Heart right ventricle (tissue), 16 donors: ENCODE results near the gene FPR1. TPM values are rescaled to one million over a fixed set of nuclear protein-coding genes. Genes with fewer than 3 reads are reported as not detected.

Source experiments
- ATAC-seq, 8 donors: fragments of 200-7000 bp; cut with Tn5 transposase; one replicate each; pipeline ENCODE4 v1.9.1; 2020; ENCODE audit warnings: mild to moderate bottlenecking in 8 of 8, moderate library complexity in 8 of 8, moderate number of reproducible peaks in 1 of 8
- DNase-seq, 2 donors: peaks; one replicate each; pipeline ENCODE4 v3.0.0-alpha.2; 2020
- H3K27ac ChIP-seq, 10 donors: fragments of 200-600 bp; sonication (generic) in 2 of 10; one replicate each; pipeline versions ENCODE4 v1.5.0 to v1.8.0; 2020 to 2022; ENCODE audit warnings: mild to moderate bottlenecking in 3 of 10
- H3K27me3 ChIP-seq, 7 donors: fragments of 200-600 bp; one replicate each; pipeline ENCODE4 v1.8.0; 2021 to 2022; ENCODE audit warnings: mild to moderate bottlenecking in 2 of 7
- H3K36me3 ChIP-seq, 9 donors: fragments of 200-600 bp; sonication (generic) in 1 of 9; one replicate each; pipeline versions ENCODE4 v1.5.0 to v1.8.0; 2020 to 2022; ENCODE audit warnings: mild to moderate bottlenecking in 2 of 9
- H3K4me1 ChIP-seq, 9 donors: fragments of 200-600 bp; sonication (generic) in 1 of 9; one replicate each; pipeline versions ENCODE4 v1.5.0 to v1.8.0; 2020 to 2022; ENCODE audit warnings: mild to moderate bottlenecking in 4 of 9
- H3K4me3 ChIP-seq, 10 donors: fragments of 200-600 bp; sonication (generic) in 2 of 10; one replicate each; pipeline versions ENCODE4 v1.5.0 to v1.8.0; 2020 to 2022; ENCODE audit warnings: mild to moderate bottlenecking in 7 of 10, moderate library complexity in 2 of 10
- H3K9me3 ChIP-seq, 11 donors: fragments of 200-600 bp in 10 of 11; sonication (generic) in 2 of 11; one replicate each; pipeline versions ENCODE4 v1.5.0 to v1.8.0; 2013 to 2022; ENCODE audit warnings: mild to moderate bottlenecking in 2 of 11, control low read depth in 1 of 11, moderate library complexity in 1 of 11
- WGBS, 2 donors: extraction: QIAGEN DNeasy Blood & Tissue Kit; methylation state at CpG; one replicate each; pipeline ENCODE4 v1.1.7; 2013; ENCODE audit warnings: inconsistent platforms in 1 of 2; 5-methylcytosine and 5-hydroxymethylcytosine counted together
- intact Hi-C, 10 donors: fragments of 100-400 bp; cut with DNase I; formaldehyde crosslinking; loops; one replicate each; pipeline versions ENCODE4 v1.11.1 to v1.14.2; 2022
- polyA plus RNA-seq, 2 donors: library from polyadenylated mRNA; stranded (reverse); fragments of 200-250 nt; gene quantifications; one replicate each; pipeline ENCODE4 v1.2.3, GENCODE V29; 2013
- total RNA-seq, 10 donors: library from RNA; stranded (reverse); fragmentation: NEBNext Ultra II Directional in 3 of 10; extraction: Animal tissue kit (Norgen Biotek cat#: 25700) in 3 of 10; gene quantifications; one replicate each; pipeline versions ENCODE4 v1.2.1 to v1.2.4, GENCODE V29; 2021 to 2023
- TF ChIP-seq, protein P1 (sequence below), 9 donors: fragments of 200-600 bp; sonication (generic) in 2 of 9; IDR thresholded peaks; one replicate each; pipeline versions ENCODE4 v1.5.0 to v1.8.0; 2021 to 2022; ENCODE audit warnings: antibody characterized with exemption in 9 of 9, mild to moderate bottlenecking in 5 of 9, moderate library complexity in 1 of 9
- donor health status: Arrhythmogenic right ventricular cardiomyopathy.
- donor health status: ischemic (EF 13 %, LVEDD 7.1; RV severe dilation, severe dysfunction).
- donor health status: healthy with polysubstance abuse.
- donor health status: DM: no; HTN: yes; CAD: no.
- donor health status: DM: no; HTN: no; CAD: no.
- donor health status: ischemic (EF 25% LVEDD 6.9; RV normal size, moderate dysfunction).
- donor health status: ischemic (EF 25% LVEDD 5.7; RV mildly dilated, moderate dysfunction).
- donor health status: healthy.
- donor health status: DM: yes; HTN: yes; CAD: no.
- donor health status: Ischemic cardiomyopathy.
- donor health status: ischemic (EF 35%, LVEDD 5.7; RV mildly dilated, moderate dysfunction).
- donor health status: nonischemic (EF 11% LVEDD 7.7; RV severe dilation, severe dysfunction).
- donor health status: DM: yes; HTN: yes; CAD: no.
- donor health status: PGD.
- donor health status: ischemic (EF 29% LVEDD 5.4; RV normal size, mild dysfunction).
- donor health status: nonischemic (EF 23%, LVEDD 6.1; RV moderate dilation, normal function).

The FPR1 gene
- total and polyA plus RNA-seq, 12 donors = 0.95 to 16.9 (median 3.8) TPM

DNA sequence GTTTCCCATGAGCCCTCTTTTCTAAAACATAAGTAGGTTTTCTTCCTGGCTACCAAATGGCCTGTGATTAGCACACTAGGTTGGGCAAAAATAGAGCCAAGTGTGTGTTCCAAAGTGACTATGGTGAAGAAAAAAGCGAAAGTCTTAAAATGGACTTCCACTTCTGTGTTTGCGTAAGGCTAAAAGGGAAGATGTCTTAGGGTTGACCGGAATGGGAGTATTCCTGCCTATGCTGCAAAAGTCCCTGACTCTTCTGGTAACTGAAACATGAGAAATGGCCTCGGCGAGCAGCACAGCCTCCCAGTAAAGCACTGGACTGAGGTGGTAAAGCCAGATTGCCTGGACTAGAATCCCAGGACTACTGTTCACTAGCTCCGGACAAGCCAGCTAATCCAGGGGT lies 2.4 kb upstream of the FPR1 start:
- ATAC-seq (peak in 6 of 8 donors; percentile 38 to 74 (median 54)), DNase-seq (no peak)
- 86% methylated on average over 6 of the region's 6 CpGs for WGBS, 2 donors

DNA sequence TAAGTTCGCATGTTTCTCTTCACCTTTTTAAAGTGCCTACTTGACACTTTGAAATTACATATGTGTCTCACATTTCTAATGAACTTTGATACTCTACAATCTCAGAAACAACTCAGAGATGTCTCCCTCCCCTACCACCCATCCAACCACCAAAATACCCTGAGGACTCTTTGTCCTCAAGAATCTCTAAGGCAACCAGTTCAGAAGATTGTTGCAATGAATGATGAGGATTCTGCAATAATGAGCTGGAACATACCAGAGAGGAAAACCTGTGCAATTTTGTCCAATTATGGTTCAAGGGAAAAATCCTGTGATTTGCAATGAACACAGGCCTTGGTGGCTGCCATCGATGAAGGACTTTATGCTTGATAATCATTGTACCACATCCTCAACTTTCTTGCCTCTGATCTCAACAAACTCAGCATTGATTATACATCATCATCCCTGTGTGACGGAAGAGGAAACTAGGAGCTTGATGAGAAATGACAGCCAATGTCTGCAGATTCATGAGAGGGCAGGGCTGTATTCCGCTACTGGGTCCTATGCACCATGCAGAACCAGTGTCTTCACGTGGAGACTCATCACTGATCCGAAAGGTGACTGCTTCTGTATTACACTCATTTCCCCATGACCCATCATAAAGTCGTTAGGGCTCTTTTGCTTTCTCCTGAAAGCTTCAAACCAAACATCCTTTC lies 1.1 kb downstream of the FPR1 start:
- TF ChIP-seq, protein P1, sequence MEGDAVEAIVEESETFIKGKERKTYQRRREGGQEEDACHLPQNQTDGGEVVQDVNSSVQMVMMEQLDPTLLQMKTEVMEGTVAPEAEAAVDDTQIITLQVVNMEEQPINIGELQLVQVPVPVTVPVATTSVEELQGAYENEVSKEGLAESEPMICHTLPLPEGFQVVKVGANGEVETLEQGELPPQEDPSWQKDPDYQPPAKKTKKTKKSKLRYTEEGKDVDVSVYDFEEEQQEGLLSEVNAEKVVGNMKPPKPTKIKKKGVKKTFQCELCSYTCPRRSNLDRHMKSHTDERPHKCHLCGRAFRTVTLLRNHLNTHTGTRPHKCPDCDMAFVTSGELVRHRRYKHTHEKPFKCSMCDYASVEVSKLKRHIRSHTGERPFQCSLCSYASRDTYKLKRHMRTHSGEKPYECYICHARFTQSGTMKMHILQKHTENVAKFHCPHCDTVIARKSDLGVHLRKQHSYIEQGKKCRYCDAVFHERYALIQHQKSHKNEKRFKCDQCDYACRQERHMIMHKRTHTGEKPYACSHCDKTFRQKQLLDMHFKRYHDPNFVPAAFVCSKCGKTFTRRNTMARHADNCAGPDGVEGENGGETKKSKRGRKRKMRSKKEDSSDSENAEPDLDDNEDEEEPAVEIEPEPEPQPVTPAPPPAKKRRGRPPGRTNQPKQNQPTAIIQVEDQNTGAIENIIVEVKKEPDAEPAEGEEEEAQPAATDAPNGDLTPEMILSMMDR (IDR thresholded peaks at IDR 0.05) = no peak

More for the DNA sequence above, 2.4 kb upstream of the FPR1 start:
- Histone ChIP-seq H3K9me3 (no peaks in the 10 kb centered on the region), H3K27ac (peak overlapping the region in 5 of 10 donors; percentile 16 to 90 (median 60)), H3K4me1 (peaks cover 0 to 39% (median 0%) of the 10 kb centered on the region in 9 donors), H3K27me3 (peaks cover 0 to 6% (median 0%) of the 10 kb centered on the region in 7 donors), H3K4me3 (no peak overlapping the region), H3K36me3 (no peaks in the 10 kb centered on the region)
- TF ChIP-seq, protein P1 (IDR thresholded peaks at IDR 0.05) = no peak
- intact Hi-C loops = no loop called here

DNA sequence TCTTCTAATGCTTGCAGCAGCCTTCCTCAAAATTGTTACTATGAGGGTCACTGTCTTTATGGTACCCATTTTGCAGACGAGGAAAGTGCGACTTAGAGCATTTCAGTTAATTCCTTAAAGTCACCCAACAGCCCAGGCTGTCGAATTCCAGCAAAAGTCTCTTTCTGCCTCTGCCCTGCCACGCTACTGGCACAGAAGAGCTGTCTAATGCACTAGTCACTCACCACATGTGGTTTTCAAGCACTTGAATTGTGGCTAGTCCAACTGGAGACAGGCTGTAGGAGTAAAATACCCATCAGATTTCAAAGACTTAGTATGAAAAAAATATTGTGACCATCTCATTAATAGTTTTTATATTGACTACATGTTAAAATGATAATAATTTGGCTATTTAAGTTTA lies 1.7 kb downstream of the FPR1 start:
- H3K4me3 ChIP-seq = peak overlapping the region in 1 of 10 donors; percentile 58
- ATAC-seq = no peak
- TF ChIP-seq, protein P1 (IDR thresholded peaks at IDR 0.05) = no peak
- peaks cover 0 to 23% (median 0%) of the 10 kb centered on the region in 9 donors for H3K36me3 ChIP-seq
- DNase-seq = no peak
- 72 to 78% methylated on average over 4 of the region's 4 CpGs for WGBS, 2 donors
- peaks cover 0 to 44% (median 0%) of the 10 kb centered on the region in 9 donors for H3K4me1 ChIP-seq
- H3K27ac ChIP-seq = peak overlapping the region in 1 of 10 donors; percentile 90
- no peaks in the 10 kb centered on the region for H3K9me3 ChIP-seq
- intact Hi-C loops = no loop called here
- peaks cover 0 to 20% (median 0%) of the 10 kb centered on the region in 7 donors for H3K27me3 ChIP-seq

More for the DNA sequence above, 1.1 kb downstream of the FPR1 start:
- Histone ChIP-seq H3K4me1 (peaks cover 0 to 49% (median 0%) of the 10 kb centered on the region in 9 donors), H3K4me3 (peak overlapping the region in 4 of 10 donors; percentile 19 to 58 (median 26)), H3K9me3 (no peaks in the 10 kb centered on the region), H3K36me3 (peaks cover 0 to 19% (median 0%) of the 10 kb centered on the region in 9 donors), H3K27ac (peak overlapping the region in 3 of 10 donors; percentile 48 to 90 (median 60)), H3K27me3 (peaks cover 0 to 22% (median 0%) of the 10 kb centered on the region in 7 donors)
- WGBS, 2 donors = 81% methylated on average over 7 of the region's 7 CpGs
- no peak for ATAC-seq
- no peak for DNase-seq
- intact Hi-C loops = no loop called here

DNA sequence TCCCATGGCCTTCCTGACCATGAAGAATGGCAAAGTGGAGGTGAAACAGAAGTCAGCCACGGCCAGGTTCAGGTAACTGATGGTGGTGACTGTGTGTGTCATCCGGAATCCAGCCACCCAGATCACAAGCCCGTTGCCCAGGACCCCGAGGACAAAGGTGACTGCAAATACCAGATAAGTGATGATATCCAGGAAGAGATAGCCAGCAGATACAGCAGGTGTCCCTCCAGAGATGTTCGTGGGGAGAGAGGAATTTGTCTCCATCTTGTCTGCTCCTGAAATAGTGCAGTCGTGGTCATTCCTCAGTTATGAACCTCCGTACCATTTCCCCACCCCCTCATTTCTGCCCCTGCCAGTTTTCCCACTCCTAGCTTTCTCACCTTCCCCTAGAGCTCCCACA lies 4.9 kb downstream of the FPR1 start:
- Histone ChIP-seq H3K27me3 (peaks cover 0 to 29% (median 3%) of the 10 kb centered on the region in 7 donors), H3K4me1 (peaks cover 0 to 18% (median 0%) of the 10 kb centered on the region in 9 donors), H3K4me3 (no peak overlapping the region), H3K9me3 (no peaks in the 10 kb centered on the region), H3K36me3 (peaks cover 0 to 28% (median 0%) of the 10 kb centered on the region in 9 donors), H3K27ac (no peak overlapping the region)
- ATAC-seq = no peak
- TF ChIP-seq, protein P1 (IDR thresholded peaks at IDR 0.05) = no peak
- DNase-seq = no peak
- intact Hi-C loops = no loop called here
- WGBS, 2 donors = 69 to 71% methylated on average over 7 of the region's 7 CpGs
